ENCODE data around the gene PGF. TPM values are rescaled to one million over a fixed set of nuclear protein-coding genes. Genes with fewer than 3 reads are reported as not detected.

The PGF gene
- polyA plus RNA-seq, 3 donors, result 0.03 TPM; not detected in 2

DNA sequence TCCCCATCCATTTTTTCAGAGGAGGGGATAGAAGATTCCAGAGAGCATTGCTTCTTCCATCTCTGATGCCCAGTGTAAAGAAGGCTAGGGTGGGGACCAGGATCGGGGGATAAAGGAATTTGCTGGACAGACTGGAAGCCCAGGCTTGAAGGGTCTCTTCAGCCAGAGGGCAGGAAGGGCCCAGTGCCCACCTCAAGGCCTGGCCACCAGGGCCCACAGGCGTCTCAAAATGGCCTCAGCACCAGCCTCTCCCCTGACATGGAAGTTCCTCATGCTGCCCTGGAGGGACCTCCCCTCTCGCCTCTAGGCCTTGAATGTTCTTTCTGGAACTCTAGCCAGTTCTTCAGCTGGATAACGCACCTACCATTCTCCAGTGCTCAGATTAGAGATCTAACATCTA, 35.1 kb downstream of the PGF start:
- H3K36me3 ChIP-seq (replicated peaks in 1 of 2; ENCODE audit: control insufficient read depth in 1 of 2, insufficient read depth in 2 of 2, low read length in 2 of 2), result no peaks in the 10 kb centered on the region
- no peaks in the 10 kb centered on the region for H3K9me3 Mint-ChIP-seq
- H3K9me3 ChIP-seq (replicated peaks in 1 of 2; ENCODE audit: control insufficient read depth in 1 of 2, insufficient read depth in 1 of 2, low read length in 2 of 2), result no peaks in the 10 kb centered on the region
- TF ChIP-seq, protein P1, sequence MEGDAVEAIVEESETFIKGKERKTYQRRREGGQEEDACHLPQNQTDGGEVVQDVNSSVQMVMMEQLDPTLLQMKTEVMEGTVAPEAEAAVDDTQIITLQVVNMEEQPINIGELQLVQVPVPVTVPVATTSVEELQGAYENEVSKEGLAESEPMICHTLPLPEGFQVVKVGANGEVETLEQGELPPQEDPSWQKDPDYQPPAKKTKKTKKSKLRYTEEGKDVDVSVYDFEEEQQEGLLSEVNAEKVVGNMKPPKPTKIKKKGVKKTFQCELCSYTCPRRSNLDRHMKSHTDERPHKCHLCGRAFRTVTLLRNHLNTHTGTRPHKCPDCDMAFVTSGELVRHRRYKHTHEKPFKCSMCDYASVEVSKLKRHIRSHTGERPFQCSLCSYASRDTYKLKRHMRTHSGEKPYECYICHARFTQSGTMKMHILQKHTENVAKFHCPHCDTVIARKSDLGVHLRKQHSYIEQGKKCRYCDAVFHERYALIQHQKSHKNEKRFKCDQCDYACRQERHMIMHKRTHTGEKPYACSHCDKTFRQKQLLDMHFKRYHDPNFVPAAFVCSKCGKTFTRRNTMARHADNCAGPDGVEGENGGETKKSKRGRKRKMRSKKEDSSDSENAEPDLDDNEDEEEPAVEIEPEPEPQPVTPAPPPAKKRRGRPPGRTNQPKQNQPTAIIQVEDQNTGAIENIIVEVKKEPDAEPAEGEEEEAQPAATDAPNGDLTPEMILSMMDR (IDR thresholded peaks at IDR 0.05), result no peak
- H3K27ac Mint-ChIP-seq, result no peak overlapping the region
- no peaks in the 10 kb centered on the region for H3K79me2 ChIP-seq (ENCODE audit: insufficient read depth, low read length)
- H3K36me3 Mint-ChIP-seq, result no peaks in the 10 kb centered on the region
- no peak overlapping the region for H3K27ac ChIP-seq (ENCODE audit: low read depth in 1 of 2, low read length in 2 of 2)
- intact Hi-C loops (cut with micrococcal nuclease), result no loop called here
- H2AFZ ChIP-seq (ENCODE audit: insufficient read depth, low read depth, low read length, poor library complexity, severe bottlenecking), result no peak overlapping the region
- no peak overlapping the region for H3K4me3 Mint-ChIP-seq
- 98% methylated on average over 4 of the region's 4 CpGs for WGBS (ENCODE audit: insufficient coverage)
- H3K27me3 Mint-ChIP-seq (ENCODE audit: low read depth in 3 of 3), result peaks cover 14 to 19% (median 17%) of the 10 kb centered on the region in 3 donors
- no peak for DNase-seq
- no peaks in the 10 kb centered on the region for H4K20me1 ChIP-seq (ENCODE audit: insufficient read depth, low read length)
- peaks cover 3 to 15% of the 10 kb centered on the region in 2 donors for H3K27me3 ChIP-seq (ENCODE audit: control insufficient read depth in 2 of 2, insufficient read depth in 2 of 2, low read length in 2 of 2)
- no peak overlapping the region for H3K4me2 ChIP-seq (replicated peaks; ENCODE audit: extremely low read depth, low read length, poor library complexity, severe bottlenecking)
- peaks cover 3 to 6% of the 10 kb centered on the region in 2 donors for H3K4me1 ChIP-seq (ENCODE audit: control insufficient read depth in 1 of 2, insufficient read depth in 2 of 2, low read length in 2 of 2)
- H3K9ac ChIP-seq (ENCODE audit: insufficient read depth, low read length, poor library complexity, severe bottlenecking), result no peak overlapping the region
- H3K4me1 Mint-ChIP-seq, result peaks cover 4% of the 10 kb centered on the region
- H3K4me3 ChIP-seq (replicated peaks in 1 of 3; ENCODE audit: low read depth in 2 of 3, low read length in 3 of 3), result no peak overlapping the region

DNA sequence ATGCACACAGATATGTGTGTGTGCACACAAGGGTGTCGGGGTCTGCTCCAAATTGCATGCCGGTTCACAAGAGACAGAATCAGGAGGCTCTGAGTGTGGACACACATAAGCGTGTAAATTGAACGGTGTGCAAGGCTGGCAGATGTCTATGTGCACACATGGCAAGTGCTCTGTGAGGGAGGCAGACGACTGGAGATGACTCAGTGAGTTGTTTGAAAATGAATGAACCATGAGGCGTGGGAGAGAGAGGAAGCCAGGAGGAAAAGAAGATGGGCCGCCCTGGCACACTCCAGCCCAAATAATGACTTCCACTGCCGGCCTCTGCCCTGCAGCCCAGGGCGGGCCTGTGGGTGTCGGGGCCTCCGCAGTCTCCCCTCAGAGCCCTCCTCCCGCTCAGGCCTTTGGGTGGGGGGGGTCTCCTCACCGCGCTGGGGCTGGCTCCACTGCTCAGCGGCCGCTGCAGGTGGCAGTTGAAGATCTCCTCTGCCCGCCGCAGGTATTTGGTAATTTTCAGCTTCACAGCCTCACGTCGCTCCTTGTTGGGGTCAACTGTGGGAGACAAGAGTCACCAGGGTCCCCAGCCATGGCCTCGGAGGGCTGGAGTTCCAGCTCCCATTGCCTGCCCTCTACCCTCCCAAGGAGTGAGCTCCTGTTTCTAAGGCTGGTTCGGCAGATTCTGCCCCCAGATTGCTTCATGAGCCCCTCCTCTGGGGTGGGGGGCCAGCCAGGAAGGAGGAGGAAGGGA, 35.8 kb downstream of the PGF start:
- peaks cover 3 to 6% of the 10 kb centered on the region in 2 donors for H3K4me1 ChIP-seq (ENCODE audit: control insufficient read depth in 1 of 2, insufficient read depth in 2 of 2, low read length in 2 of 2)
- no peak overlapping the region for H3K9ac ChIP-seq (ENCODE audit: insufficient read depth, low read length, poor library complexity, severe bottlenecking)
- no peaks in the 10 kb centered on the region for H3K9me3 ChIP-seq (replicated peaks in 1 of 2; ENCODE audit: control insufficient read depth in 1 of 2, insufficient read depth in 1 of 2, low read length in 2 of 2)
- H3K36me3 ChIP-seq (replicated peaks in 1 of 2; ENCODE audit: control insufficient read depth in 1 of 2, insufficient read depth in 2 of 2, low read length in 2 of 2), result no peaks in the 10 kb centered on the region
- H3K27me3 Mint-ChIP-seq (ENCODE audit: low read depth in 3 of 3), result peaks cover 14 to 19% (median 17%) of the 10 kb centered on the region in 3 donors
- intact Hi-C loops (cut with micrococcal nuclease), result no loop called here
- peaks cover 4% of the 10 kb centered on the region for H3K4me1 Mint-ChIP-seq
- no peak overlapping the region for H3K4me2 ChIP-seq (replicated peaks; ENCODE audit: extremely low read depth, low read length, poor library complexity, severe bottlenecking)
- TF ChIP-seq, protein P1 (IDR thresholded peaks at IDR 0.05), result no peak
- H3K27ac ChIP-seq (ENCODE audit: low read depth in 1 of 2, low read length in 2 of 2), result no peak overlapping the region
- H3K27ac Mint-ChIP-seq, result no peak overlapping the region
- H3K4me3 ChIP-seq (replicated peaks in 1 of 3; ENCODE audit: low read depth in 2 of 3, low read length in 3 of 3), result no peak overlapping the region
- no peak for DNase-seq
- 89% methylated on average over 8 of the region's 22 CpGs for WGBS (ENCODE audit: insufficient coverage)
- H3K9me3 Mint-ChIP-seq, result no peaks in the 10 kb centered on the region
- no peak overlapping the region for H2AFZ ChIP-seq (ENCODE audit: insufficient read depth, low read depth, low read length, poor library complexity, severe bottlenecking)
- H3K79me2 ChIP-seq (ENCODE audit: insufficient read depth, low read length), result no peaks in the 10 kb centered on the region
- no peak overlapping the region for H3K4me3 Mint-ChIP-seq
- H3K27me3 ChIP-seq (ENCODE audit: control insufficient read depth in 2 of 2, insufficient read depth in 2 of 2, low read length in 2 of 2), result peaks cover 3 to 15% of the 10 kb centered on the region in 2 donors
- no peaks in the 10 kb centered on the region for H4K20me1 ChIP-seq (ENCODE audit: insufficient read depth, low read length)
- H3K36me3 Mint-ChIP-seq, result no peaks in the 10 kb centered on the region
